Measurements from ENCODE around the gene RIMKLA. TPM values are rescaled to one million over a fixed set of nuclear protein-coding genes. Genes with fewer than 3 reads are reported as not detected.

Gene RIMKLA
- total and polyA plus RNA-seq, 2 of the 13 experiments (the other 11 are each of a cell fraction or from before 2014, with no cell fraction given), result 2.5 to 3.8 TPM

DNA sequence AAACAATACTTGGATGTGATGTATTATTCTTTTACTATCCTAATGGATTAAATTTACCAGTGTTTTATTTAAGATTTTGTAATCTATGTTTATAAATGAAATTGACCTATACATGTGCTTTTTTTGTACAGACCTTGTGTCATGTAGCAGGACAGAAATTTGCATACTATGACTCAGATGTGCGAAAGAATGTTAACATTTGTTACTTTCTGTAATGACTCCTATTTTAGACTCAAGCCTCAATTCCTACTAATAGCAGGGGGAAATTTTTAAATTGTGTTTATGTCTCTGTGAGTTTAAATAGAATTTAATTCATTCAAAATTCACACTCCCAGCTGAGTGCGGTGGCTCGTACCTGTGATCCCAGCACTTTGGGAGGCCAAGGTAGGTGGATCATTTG, 21.8 kb upstream of the RIMKLA start (continued):
- TF ChIP-seq, protein P1, sequence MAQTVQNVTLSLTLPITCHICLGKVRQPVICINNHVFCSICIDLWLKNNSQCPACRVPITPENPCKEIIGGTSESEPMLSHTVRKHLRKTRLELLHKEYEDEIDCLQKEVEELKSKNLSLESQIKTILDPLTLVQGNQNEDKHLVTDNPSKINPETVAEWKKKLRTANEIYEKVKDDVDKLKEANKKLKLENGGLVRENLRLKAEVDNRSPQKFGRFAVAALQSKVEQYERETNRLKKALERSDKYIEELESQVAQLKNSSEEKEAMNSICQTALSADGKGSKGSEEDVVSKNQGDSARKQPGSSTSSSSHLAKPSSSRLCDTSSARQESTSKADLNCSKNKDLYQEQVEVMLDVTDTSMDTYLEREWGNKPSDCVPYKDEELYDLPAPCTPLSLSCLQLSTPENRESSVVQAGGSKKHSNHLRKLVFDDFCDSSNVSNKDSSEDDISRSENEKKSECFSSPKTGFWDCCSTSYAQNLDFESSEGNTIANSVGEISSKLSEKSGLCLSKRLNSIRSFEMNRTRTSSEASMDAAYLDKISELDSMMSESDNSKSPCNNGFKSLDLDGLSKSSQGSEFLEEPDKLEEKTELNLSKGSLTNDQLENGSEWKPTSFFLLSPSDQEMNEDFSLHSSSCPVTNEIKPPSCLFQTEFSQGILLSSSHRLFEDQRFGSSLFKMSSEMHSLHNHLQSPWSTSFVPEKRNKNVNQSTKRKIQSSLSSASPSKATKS (CRISPR knock-in tag; IDR thresholded peaks at IDR 0.05), result no peak

DNA sequence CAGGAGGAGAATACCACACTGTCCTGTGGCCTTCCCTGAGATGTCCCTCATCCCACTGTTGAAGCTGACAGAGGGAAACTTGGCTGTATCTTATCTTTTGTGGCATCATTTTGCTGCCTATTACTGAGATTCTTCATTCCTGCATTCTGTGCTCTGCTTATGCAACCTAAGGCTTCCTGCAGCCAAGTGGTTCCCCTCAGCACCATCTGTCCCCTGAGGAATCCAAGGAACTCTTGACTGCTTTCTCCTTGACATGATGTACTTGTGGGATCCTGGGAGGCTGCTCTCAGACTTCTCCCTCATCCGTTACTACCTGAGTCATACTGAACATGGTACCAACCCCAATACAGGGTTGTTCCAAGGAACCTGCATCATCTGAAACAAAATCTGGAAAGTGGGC, 21.1 kb upstream of the RIMKLA start:
- POLR2A ChIA-PET, result no interaction called here
- Histone ChIP-seq H3K4me3 (replicated peaks in 1 of 3; ENCODE audit: insufficient read depth in 1 of 3, low read depth in 2 of 3, low read length in 3 of 3) (no peak overlapping the region), H3K4me1 (ENCODE audit: insufficient read depth, low read length) (no peaks in the 10 kb centered on the region), H3K27me3 (ENCODE audit: control insufficient read depth in 1 of 2, insufficient read depth in 2 of 2, low read length in 2 of 2) (no peaks in the 10 kb centered on the region), H3K79me2 (ENCODE audit: insufficient read depth, low read length) (no peaks in the 10 kb centered on the region), H3K9me3 (ENCODE audit: low read length) (no peaks in the 10 kb centered on the region), H3K9ac (ENCODE audit: insufficient read depth, low read depth, low read length) (no peak overlapping the region), H4K20me1 (ENCODE audit: insufficient read depth, low read length) (no peaks in the 10 kb centered on the region), H3K36me3 (replicated peaks in 1 of 2; ENCODE audit: control insufficient read depth in 1 of 2, insufficient read depth in 2 of 2, low read length in 2 of 2) (no peaks in the 10 kb centered on the region), H3K4me2 (ENCODE audit: low read depth, low read length) (no peak overlapping the region), H3K27ac (ENCODE audit: extremely low read length, insufficient read depth, low read length) (no peak overlapping the region), H2AFZ (ENCODE audit: low read length) (no peak overlapping the region)
- 63% methylated on average over 1 of the region's 1 CpG for WGBS (ENCODE audit: low lambda C conversion rate)
- DNase-seq (ENCODE audit: low spot score) (no peak), ATAC-seq (no peak), FAIRE-seq (no peak)
- BruUV-seq (replicated peaks), result no TSS peak
- intact Hi-C loops (cut with micrococcal nuclease; ENCODE audit: unreplicated experiment), result no loop called here
- CTCF ChIA-PET (ENCODE audit: low intra/inter-chr PET ratio, low total read pairs), result no interaction called here
- in situ Hi-C loops (cut with HindIII; ENCODE audit: extremely low pct_ligation_motif_present, low pct_unique_long_range_greater_than_20kb), result no loop called here
- TF ChIP-seq SIN3A (IDR thresholded peaks at IDR 0.05; ENCODE audit: borderline replicate concordance, low read depth, low read length), result no peak
- TF ChIP-seq ZNF17 (CRISPR knock-in tag; IDR thresholded peaks at IDR 0.05), result no peak
- no peak for TF ChIP-seq ZNF124 (CRISPR knock-in tag; IDR thresholded peaks at IDR 0.05)
- TF ChIP-seq SRF (IDR thresholded peaks at IDR 0.05; ENCODE audit: low read depth, low read length), result no peak
- TF ChIP-seq ZNF121 (CRISPR knock-in tag; IDR thresholded peaks at IDR 0.05), result no peak

All from HepG2 (cell line).